Trophoblast cell (in vitro differentiated cells and primary cell): ENCODE results near the gene ZBTB8B.

ENCODE experiments used
- DNase-seq, 2 donors: peaks; one replicate each; pipeline ENCODE4 v3.0.0-alpha.2; 2016
- H2AFZ ChIP-seq: 2 replicates; pipeline ENCODE4 v1.6.1; 2013; ENCODE audit warnings: low read length, moderate library complexity, mild to moderate bottlenecking; ENCODE audit not compliant: insufficient read depth, poor library complexity
- H2AK5ac ChIP-seq: 2 replicates; pipeline ENCODE4 v1.6.1; 2013; ENCODE audit warnings: mild to moderate bottlenecking, low read length
- H2BK120ac ChIP-seq: 2 replicates; pipeline ENCODE4 v1.6.1; 2013; ENCODE audit warnings: low read length, mild to moderate bottlenecking, moderate library complexity; ENCODE audit not compliant: insufficient read depth, poor library complexity
- H2BK12ac ChIP-seq: 2 replicates; pipeline ENCODE4 v1.6.1; 2013; ENCODE audit warnings: mild to moderate bottlenecking, low read length, moderate library complexity
- H2BK5ac ChIP-seq: 2 replicates; pipeline ENCODE4 v1.6.1; 2013; ENCODE audit warnings: low read length, low read depth, moderate library complexity, mild to moderate bottlenecking; ENCODE audit not compliant: poor library complexity
- H3K14ac ChIP-seq: 2 replicates; pipeline ENCODE4 v1.6.1; 2013; ENCODE audit warnings: mild to moderate bottlenecking, low read length
- H3K18ac ChIP-seq: 2 replicates; pipeline ENCODE4 v1.6.1; 2013; ENCODE audit warnings: mild to moderate bottlenecking, low read length
- H3K23ac ChIP-seq: 2 replicates; pipeline ENCODE4 v1.6.1; 2013; ENCODE audit warnings: low read length
- H3K27ac ChIP-seq: 2 replicates; pipeline ENCODE4 v1.5.1; 2013; ENCODE audit warnings: low read depth, mild to moderate bottlenecking, inconsistent platforms, low read length, moderate library complexity
- H3K27me3 ChIP-seq: 2 replicates; pipeline ENCODE4 v1.6.1; 2013; ENCODE audit warnings: inconsistent platforms, mild to moderate bottlenecking, low read length, moderate library complexity; ENCODE audit not compliant: insufficient read depth
- H3K36me3 ChIP-seq, 2 experiments: 1 replicate in 1 of 2; 2 replicates in 1 of 2; pipeline ENCODE4 v1.6.1; 2013; ENCODE audit warnings: low read length in 2 of 2, mild to moderate bottlenecking in 2 of 2, moderate library complexity in 1 of 2; ENCODE audit not compliant: insufficient read depth in 2 of 2, control insufficient read depth in 1 of 2
- H3K4ac ChIP-seq: 2 replicates; pipeline ENCODE4 v1.6.1; 2013; ENCODE audit warnings: low read depth, mild to moderate bottlenecking, low read length, moderate library complexity
- H3K4me1 ChIP-seq, 2 experiments: 1 replicate in 1 of 2; 2 replicates in 1 of 2; pipeline ENCODE4 v1.6.1; 2013; ENCODE audit warnings: low read length in 2 of 2, mild to moderate bottlenecking in 2 of 2, moderate library complexity in 1 of 2; ENCODE audit not compliant: insufficient read depth in 2 of 2, control insufficient read depth in 1 of 2
- H3K4me2 ChIP-seq: 2 replicates; pipeline ENCODE4 v1.6.1; 2013; ENCODE audit warnings: inconsistent platforms, mild to moderate bottlenecking, low read length, moderate library complexity
- H3K4me3 ChIP-seq: 2 replicates; pipeline ENCODE4 v1.5.1; 2013; ENCODE audit warnings: mild to moderate bottlenecking, low read depth, low read length, inconsistent platforms
- H3K79me1 ChIP-seq: one replicate; pipeline ENCODE4 v1.6.1; 2013; ENCODE audit warnings: low read length
- H3K79me2 ChIP-seq: 2 replicates; pipeline ENCODE4 v1.6.1; 2013; ENCODE audit warnings: low read length, mild to moderate bottlenecking; ENCODE audit not compliant: control insufficient read depth, insufficient read depth, poor library complexity
- H3K9ac ChIP-seq: 2 replicates; pipeline ENCODE4 v1.6.1; 2013; ENCODE audit warnings: mild to moderate bottlenecking, low read length
- H3K9me3 ChIP-seq: 2 replicates; pipeline ENCODE4 v1.6.1; 2013; ENCODE audit warnings: low read depth, mild to moderate bottlenecking, control low read depth, inconsistent platforms, low read length; ENCODE audit not compliant: insufficient read depth
- H4K12ac ChIP-seq: 2 replicates; pipeline ENCODE4 v1.6.1; 2013; ENCODE audit warnings: low read depth, mild to moderate bottlenecking, low read length, moderate library complexity
- H4K8ac ChIP-seq: 2 replicates; pipeline ENCODE4 v1.6.1; 2013; ENCODE audit warnings: low read depth, mild to moderate bottlenecking, low read length, moderate library complexity
- H4K91ac ChIP-seq: one replicate; pipeline ENCODE4 v1.6.1; 2013; ENCODE audit warnings: low read depth, mild to moderate bottlenecking, low read length, moderate library complexity
- WGBS: extraction: QIAGEN DNeasy Blood & Tissue Kit; methylation state at CpG from one replicate; pipeline ENCODE4 v1.1.7; 2013; ENCODE audit warnings: missing lambda C conversion rate; ENCODE audit not compliant: insufficient read length, insufficient coverage; ENCODE audit errors: extremely low coverage; 5-methylcytosine and 5-hydroxymethylcytosine counted together

Gene ZBTB8B

DNA sequence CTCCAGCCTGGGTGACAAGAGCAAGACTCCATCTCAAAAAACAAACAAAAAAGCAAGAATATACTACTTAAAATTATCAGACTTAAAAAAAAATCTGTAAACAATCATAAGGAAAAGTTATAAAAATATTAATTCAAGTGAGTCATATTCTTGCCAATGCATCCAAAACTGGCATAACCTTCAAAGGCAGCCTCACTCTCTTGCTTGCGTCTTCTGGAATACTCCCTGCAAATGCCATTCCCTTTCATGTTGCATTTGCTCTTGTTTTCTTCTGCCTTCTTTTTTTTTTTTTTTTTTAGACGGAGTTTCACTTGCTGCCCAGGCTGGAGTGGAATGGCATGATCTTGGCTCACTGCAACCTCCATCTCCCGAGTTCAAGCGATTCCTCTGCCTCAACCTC is 42.1 kb downstream of the ZBTB8B start:
- Histone ChIP-seq H3K27ac (no peak overlapping the region), H3K4me2 (no peak overlapping the region), H3K79me2 (no peaks in the 10 kb centered on the region), H4K12ac (no peak overlapping the region), H4K91ac (no peak overlapping the region), H3K9me3 (no peaks in the 10 kb centered on the region), H3K4me3 (no peak overlapping the region), H4K8ac (no peak overlapping the region), H3K27me3 (no peaks in the 10 kb centered on the region), H3K79me1 (no peaks in the 10 kb centered on the region), H3K36me3 (no peaks in the 10 kb centered on the region), H3K14ac (no peak overlapping the region), H3K9ac (no peak overlapping the region), H2BK5ac (no peak overlapping the region), H2BK12ac (no peak overlapping the region), H2AK5ac (no peak overlapping the region), H3K23ac (no peak overlapping the region), H3K18ac (no peak overlapping the region), H3K4ac (no peak overlapping the region), H2BK120ac (no peak overlapping the region), H3K4me1 (peaks cover 0 to 3% of the 10 kb centered on the region in 2 experiments), H2AFZ (no peak overlapping the region)
- DNase-seq = no peak
- WGBS = no CpG with 5 or more reads among the region's 4 CpGs

DNA sequence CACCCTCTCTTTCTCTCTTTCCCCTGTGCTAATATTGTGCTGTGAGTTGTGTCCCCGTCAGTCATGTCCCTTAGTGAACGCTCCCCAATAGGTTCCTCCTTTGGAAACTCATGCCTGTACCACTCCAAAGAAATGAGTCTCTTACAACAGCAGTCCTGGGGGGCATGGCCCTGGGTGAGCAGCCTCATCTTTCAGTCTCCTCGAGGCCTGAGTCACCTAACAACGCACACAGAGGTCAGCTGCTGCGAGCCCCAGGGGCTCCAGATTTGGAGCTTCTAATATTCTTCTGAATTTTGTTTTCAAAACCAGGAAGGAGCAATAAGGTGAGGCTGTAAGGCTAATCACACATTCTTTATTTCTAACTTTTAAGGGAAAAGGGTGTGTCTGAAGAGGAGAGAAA is 43.9 kb downstream of the ZBTB8B start:
- peak; percentile 19 to 39 for DNase-seq
- Histone ChIP-seq H3K9me3 (no peaks in the 10 kb centered on the region), H3K27me3 (no peaks in the 10 kb centered on the region)

DNA sequence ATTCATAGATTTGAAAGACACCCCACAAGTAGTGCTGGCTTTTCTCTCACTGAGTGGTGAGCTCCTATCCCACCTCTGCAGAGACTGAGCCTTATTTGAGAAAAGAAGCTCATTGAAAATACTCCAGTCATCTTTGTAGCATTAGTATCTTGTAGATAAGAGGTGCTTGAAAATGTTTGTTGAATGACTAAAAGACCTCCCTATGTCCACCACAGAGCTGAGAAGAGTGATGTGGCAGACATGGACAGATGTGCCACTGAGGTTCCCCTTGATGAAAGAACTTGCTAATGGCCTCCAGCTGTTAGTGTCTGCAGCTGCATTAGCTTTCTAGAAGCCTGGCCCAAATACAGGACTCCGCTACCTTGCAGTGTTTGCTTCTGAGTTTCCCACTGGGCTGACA is 45.1 kb downstream of the ZBTB8B start:
- no CpG with 5 or more reads among the region's 1 CpG for WGBS

More for the DNA sequence above, 43.9 kb downstream of the ZBTB8B start:
- H3K23ac ChIP-seq = no peak overlapping the region
- no peaks in the 10 kb centered on the region for H3K79me2 ChIP-seq
- H3K79me1 ChIP-seq = no peaks in the 10 kb centered on the region
- no peak overlapping the region for H2AFZ ChIP-seq
- H3K4ac ChIP-seq = no peak overlapping the region
- no peak overlapping the region for H2BK12ac ChIP-seq
- H2BK120ac ChIP-seq = no peak overlapping the region
- no peak overlapping the region for H3K4me3 ChIP-seq
- H3K14ac ChIP-seq = no peak overlapping the region
- no peak overlapping the region for H4K8ac ChIP-seq
- no peak overlapping the region for H3K9ac ChIP-seq
- no peak overlapping the region for H3K4me2 ChIP-seq
- no peak overlapping the region for H4K91ac ChIP-seq
- peaks cover 0 to 3% of the 10 kb centered on the region in 2 experiments for H3K4me1 ChIP-seq
- no peak overlapping the region for H2AK5ac ChIP-seq
- H4K12ac ChIP-seq = no peak overlapping the region
- H2BK5ac ChIP-seq = no peak overlapping the region
- H3K18ac ChIP-seq = no peak overlapping the region
- H3K27ac ChIP-seq = no peak overlapping the region
- no peaks in the 10 kb centered on the region for H3K36me3 ChIP-seq
- WGBS = no CpG with 5 or more reads among the region's 5 CpGs

More for the DNA sequence above, 45.1 kb downstream of the ZBTB8B start:
- Histone ChIP-seq H2AK5ac (no peak overlapping the region), H3K9me3 (no peaks in the 10 kb centered on the region), H3K27ac (no peak overlapping the region), H2BK120ac (no peak overlapping the region), H3K4ac (no peak overlapping the region), H3K4me3 (no peak overlapping the region), H3K36me3 (no peaks in the 10 kb centered on the region), H4K91ac (no peak overlapping the region), H4K12ac (no peak overlapping the region), H2AFZ (no peak overlapping the region), H3K14ac (no peak overlapping the region), H3K4me1 (peaks cover 0 to 3% of the 10 kb centered on the region in 2 experiments), H3K23ac (no peak overlapping the region), H3K18ac (no peak overlapping the region), H3K4me2 (no peak overlapping the region), H4K8ac (no peak overlapping the region), H2BK5ac (no peak overlapping the region), H3K79me2 (no peaks in the 10 kb centered on the region), H3K27me3 (no peaks in the 10 kb centered on the region), H3K9ac (no peak overlapping the region), H2BK12ac (no peak overlapping the region), H3K79me1 (no peaks in the 10 kb centered on the region)
- DNase-seq = peak in 1 of 2 donors; percentile 43
